ENCODE measurements around the gene CWH43.
"Not testable (repeated sequence)": the region's sequence is repeated elsewhere in the genome, so short reads cannot be mapped to it uniquely, and the experiment has no call there.

- TF ChIP-seq, protein P1, sequence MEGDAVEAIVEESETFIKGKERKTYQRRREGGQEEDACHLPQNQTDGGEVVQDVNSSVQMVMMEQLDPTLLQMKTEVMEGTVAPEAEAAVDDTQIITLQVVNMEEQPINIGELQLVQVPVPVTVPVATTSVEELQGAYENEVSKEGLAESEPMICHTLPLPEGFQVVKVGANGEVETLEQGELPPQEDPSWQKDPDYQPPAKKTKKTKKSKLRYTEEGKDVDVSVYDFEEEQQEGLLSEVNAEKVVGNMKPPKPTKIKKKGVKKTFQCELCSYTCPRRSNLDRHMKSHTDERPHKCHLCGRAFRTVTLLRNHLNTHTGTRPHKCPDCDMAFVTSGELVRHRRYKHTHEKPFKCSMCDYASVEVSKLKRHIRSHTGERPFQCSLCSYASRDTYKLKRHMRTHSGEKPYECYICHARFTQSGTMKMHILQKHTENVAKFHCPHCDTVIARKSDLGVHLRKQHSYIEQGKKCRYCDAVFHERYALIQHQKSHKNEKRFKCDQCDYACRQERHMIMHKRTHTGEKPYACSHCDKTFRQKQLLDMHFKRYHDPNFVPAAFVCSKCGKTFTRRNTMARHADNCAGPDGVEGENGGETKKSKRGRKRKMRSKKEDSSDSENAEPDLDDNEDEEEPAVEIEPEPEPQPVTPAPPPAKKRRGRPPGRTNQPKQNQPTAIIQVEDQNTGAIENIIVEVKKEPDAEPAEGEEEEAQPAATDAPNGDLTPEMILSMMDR (IDR thresholded peaks at IDR 0.05) = not testable (repeated sequence)
- not testable (repeated sequence) for TF ChIP-seq ZFX (IDR thresholded peaks at IDR 0.05; ENCODE audit: borderline replicate concordance)
Measured at GRCh38 chr4:48957366-48957765, 28.7 kb upstream of the CWH43 start.

Data from 22Rv1 (cell line).